H1 (cell line): Measurements from ENCODE around the gene PAX5. TPM values are rescaled to one million over a fixed set of nuclear protein-coding genes. Genes with fewer than 3 reads are reported as not detected.

Experiments
- FOSL1 ChIP-seq: IDR thresholded peaks from 2 replicates; pipeline ENCODE4 v1.6.1; 2011; ENCODE audit warnings: mild to moderate bottlenecking, low read depth, low read length, moderate library complexity; ENCODE audit not compliant: insufficient read depth
- HDAC6 ChIP-seq: IDR thresholded peaks from one replicate; pipeline ENCODE4 v1.7.1; 2012; ENCODE audit warnings: low read depth, mild to moderate bottlenecking, inconsistent platforms, low read length, moderate library complexity
- SIRT6 ChIP-seq: IDR thresholded peaks from one replicate; pipeline ENCODE4 v1.7.1; 2012; ENCODE audit warnings: low read length, inconsistent platforms
- polyA plus RNA-seq, 7 experiments: library from polyadenylated mRNA; depleted of rRNA in 3 of 7; stranded (reverse) in 5 of 7; unstranded in 2 of 7; fragments of >200 nt in 5 of 7; fragments of 200-250 nt in 2 of 7; gene quantifications; 1 replicate in 5 of 7; 2 replicates in 1 of 7; 4 replicates in 1 of 7; pipeline versions ENCODE4 v1.2.1 to v1.2.3, GENCODE V29; 2011 to 2013; ENCODE audit warnings: missing spikeins in 2 of 7, mixed read lengths in 2 of 7
- total RNA-seq: library from RNA; stranded (reverse); fragmentation: NEBNext Ultra II Directional; extraction: Animal tissue kit (Norgen Biotek cat#: 25700); gene quantifications from 2 replicates; pipeline ENCODE4 v1.2.1, GENCODE V29; 2021

The PAX5 gene
- total and polyA plus RNA-seq, 2 of the 8 experiments (the other 6 are each of a cell fraction or from before 2014, with no cell fraction given), result 0.29 to 0.43 TPM

DNA sequence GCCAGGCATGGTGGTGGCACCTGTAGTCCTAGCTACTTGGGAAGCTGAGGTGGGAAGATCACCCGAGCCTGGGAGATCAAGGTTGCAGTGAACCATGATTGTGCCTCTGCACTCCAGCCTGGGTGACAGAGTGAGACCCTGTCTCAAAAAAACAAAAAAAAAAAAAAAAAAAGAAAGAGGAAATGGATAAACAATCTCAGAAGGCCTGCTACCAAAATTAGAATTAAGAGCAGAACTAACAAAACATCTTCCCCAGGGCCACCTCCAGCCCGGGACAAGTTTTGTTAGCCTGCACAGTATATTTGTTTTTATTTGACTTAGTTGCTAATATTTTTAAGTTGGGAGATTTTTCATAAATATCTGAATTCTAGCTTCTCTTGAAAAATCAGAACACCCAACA lies 23.1 kb downstream of the PAX5 start (continued):
- TF ChIP-seq HDAC6 (no peak), SIRT6 (no peak), FOSL1 (no peak)
